Measurements from ENCODE around the gene SLC9A7.

Gene SLC9A7

GRCh38 chrX:46758956-46759644 is at the start of gene SLC9A7:
Gene SLC9A7 (minus strand): TSS chrX:46759118. CDS start chrX:46759029, 89 bp downstream.
- DNase-seq (ENCODE audit: low read depth) = peak; percentile 68
- H3K4me3 ChIP-seq (ENCODE audit: low read depth, low read length) = peak within 1 kb of the TSS; percentile 73
- TF ChIP-seq, protein P1, sequence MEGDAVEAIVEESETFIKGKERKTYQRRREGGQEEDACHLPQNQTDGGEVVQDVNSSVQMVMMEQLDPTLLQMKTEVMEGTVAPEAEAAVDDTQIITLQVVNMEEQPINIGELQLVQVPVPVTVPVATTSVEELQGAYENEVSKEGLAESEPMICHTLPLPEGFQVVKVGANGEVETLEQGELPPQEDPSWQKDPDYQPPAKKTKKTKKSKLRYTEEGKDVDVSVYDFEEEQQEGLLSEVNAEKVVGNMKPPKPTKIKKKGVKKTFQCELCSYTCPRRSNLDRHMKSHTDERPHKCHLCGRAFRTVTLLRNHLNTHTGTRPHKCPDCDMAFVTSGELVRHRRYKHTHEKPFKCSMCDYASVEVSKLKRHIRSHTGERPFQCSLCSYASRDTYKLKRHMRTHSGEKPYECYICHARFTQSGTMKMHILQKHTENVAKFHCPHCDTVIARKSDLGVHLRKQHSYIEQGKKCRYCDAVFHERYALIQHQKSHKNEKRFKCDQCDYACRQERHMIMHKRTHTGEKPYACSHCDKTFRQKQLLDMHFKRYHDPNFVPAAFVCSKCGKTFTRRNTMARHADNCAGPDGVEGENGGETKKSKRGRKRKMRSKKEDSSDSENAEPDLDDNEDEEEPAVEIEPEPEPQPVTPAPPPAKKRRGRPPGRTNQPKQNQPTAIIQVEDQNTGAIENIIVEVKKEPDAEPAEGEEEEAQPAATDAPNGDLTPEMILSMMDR (conservative IDR thresholded peaks at IDR 0.05; ENCODE audit: low read depth, low read length) = peak; percentile 75

DNA sequence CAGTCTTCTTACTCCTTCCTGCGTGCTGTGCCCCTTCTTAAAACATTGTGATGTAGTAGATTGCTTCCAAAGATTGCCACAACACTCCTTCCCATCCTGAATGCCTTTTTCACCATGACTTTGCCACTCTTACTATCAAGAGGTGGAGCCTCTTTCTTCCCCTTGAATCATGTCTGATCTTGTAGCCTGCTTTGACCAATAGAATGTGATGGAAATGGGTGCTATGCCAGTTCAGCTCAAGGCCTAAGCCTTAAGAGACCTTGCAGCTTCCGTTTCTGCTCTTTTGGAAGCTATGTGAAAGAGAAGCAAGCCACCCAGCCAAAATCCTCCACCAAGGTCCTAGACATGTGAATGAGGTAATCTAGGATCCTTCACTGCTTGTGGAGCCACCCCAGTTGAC is 46.4 kb upstream of the SLC9A7 start:
- no peak for DNase-seq (ENCODE audit: low read depth)
- no peak overlapping the region for H3K4me3 ChIP-seq (ENCODE audit: low read depth, low read length)
- TF ChIP-seq, protein P1 (conservative IDR thresholded peaks at IDR 0.05; ENCODE audit: low read depth, low read length) = no peak

DNA sequence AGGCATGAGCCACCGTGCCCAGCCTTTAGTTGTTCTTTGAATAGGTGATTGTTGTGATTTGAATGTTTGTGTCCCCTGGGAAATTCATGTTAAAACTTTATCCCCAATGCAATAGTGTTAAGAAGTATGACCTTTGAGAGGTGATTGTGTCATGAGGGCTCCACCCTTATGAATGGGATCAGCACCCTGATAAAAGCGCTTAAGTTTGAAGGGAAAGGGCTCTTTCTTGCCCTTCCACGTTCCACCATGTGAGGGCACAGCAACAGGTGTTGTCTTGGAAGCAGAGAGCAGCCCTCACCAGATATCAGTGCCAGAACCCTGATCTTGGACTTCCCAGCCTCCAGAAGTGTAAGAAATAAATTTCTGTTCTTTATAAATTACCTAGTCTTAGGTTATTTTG is 44.2 kb upstream of the SLC9A7 start:
- DNase-seq (ENCODE audit: low read depth) = peak; percentile 22
- TF ChIP-seq, protein P1 (conservative IDR thresholded peaks at IDR 0.05; ENCODE audit: low read depth, low read length) = peak; percentile 47

DNA sequence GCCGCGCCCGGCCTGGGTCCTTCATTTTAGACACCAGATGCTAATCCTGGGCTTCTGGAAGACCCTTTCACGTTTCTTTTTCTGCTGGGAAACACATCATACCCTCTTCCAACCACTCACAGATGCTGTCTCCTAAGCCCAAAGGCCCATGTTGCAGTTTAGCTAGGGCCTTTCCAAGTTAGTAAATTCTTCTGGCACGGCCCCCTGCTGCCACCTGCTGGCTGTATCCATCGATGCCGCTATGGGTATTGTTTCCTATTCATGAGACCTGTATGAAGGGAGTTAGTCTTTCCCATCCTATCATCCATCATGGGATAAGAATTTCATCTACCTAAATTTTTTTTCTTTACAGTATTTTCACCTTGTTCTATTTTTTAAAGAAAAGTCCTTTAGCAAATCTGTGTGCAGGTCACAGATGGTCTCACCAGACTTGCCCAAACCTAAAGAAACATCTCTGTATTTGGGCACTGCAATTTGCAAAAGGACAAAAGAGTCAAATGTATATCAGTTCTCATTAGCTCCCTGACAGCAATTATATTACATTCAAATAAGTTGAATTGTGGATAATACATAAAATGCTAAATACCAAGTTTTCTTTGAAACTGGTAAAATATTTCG is 37.8 kb upstream of the SLC9A7 start:
- TF ChIP-seq, protein P1 (conservative IDR thresholded peaks at IDR 0.05; ENCODE audit: low read depth, low read length) = peak; percentile 83
- no peak overlapping the region for H3K4me3 ChIP-seq (ENCODE audit: low read depth, low read length)
- DNase-seq (ENCODE audit: low read depth) = peak; percentile 81

More for the DNA sequence above, 44.2 kb upstream of the SLC9A7 start:
- no peak overlapping the region for H3K4me3 ChIP-seq (ENCODE audit: low read depth, low read length)

DNA sequence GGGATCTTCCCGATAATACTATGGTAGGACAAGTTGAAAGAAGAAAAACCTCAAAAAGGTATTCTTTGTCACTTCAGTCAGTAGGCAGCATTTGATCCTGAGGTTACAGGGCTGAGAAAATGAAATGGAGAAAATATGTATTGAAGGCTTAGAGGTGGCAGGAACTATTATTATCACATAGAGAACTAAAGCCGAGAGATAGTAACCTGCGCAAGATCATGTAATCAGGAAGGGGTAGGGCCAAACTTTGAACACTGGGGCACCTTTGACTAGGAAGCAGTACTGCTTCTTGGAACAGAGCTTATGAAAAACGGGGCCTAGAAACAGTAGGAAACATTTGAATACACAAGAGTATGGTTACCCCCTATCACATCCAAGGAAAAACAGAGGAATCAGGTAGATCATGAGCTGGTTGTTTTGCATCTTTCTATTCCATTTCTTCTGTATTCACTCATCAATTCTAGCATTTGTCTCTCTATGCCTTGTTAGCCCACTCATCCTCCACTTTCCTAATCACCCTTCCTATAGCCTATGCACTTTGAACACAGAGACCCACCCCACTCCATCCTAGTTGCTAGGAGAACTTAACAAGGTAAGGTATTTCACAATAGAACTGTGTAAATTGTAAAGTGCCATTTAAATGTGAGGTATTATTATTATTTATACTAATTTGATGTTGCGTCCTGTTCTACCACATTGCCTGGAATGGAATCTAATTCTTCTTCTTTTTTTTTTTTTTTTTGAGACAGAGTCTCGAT is 34.6 kb upstream of the SLC9A7 start:
- TF ChIP-seq, protein P1 (conservative IDR thresholded peaks at IDR 0.05; ENCODE audit: low read depth, low read length) = no peak
- no peak for DNase-seq (ENCODE audit: low read depth)

GRCh38 chrX:46792810-46793188 is 33.9 kb upstream of the SLC9A7 start:
- no peak for DNase-seq (ENCODE audit: low read depth)
- H3K4me3 ChIP-seq (ENCODE audit: low read depth, low read length) = no peak overlapping the region
- TF ChIP-seq, protein P1 (conservative IDR thresholded peaks at IDR 0.05; ENCODE audit: low read depth, low read length) = no peak

More for the DNA sequence above, 34.6 kb upstream of the SLC9A7 start:
- no peak overlapping the region for H3K4me3 ChIP-seq (ENCODE audit: low read depth, low read length)

Measured in choroid plexus epithelial cell (primary cell).